ENCODE measurements around the gene PDZD4. TPM values are rescaled to one million over a fixed set of nuclear protein-coding genes. Genes with fewer than 3 reads are reported as not detected.

Gene PDZD4
- total and polyA plus RNA-seq, 2 experiments from 2014 or later = 30.5 to 230 TPM

GRCh38 chrX:153869473-153870287, 39.3 kb upstream of the PDZD4 start:
- ATAC-seq (no peak), DNase-seq (ENCODE audit: low spot score) (no peak)
- no peaks in the 10 kb centered on the region for H4K20me1 ChIP-seq (replicated peaks; ENCODE audit: insufficient read depth)
- no peaks in the 10 kb centered on the region for H3F3A ChIP-seq (replicated peaks; ENCODE audit: low read depth)
- no peaks in the 10 kb centered on the region for H3K9me2 ChIP-seq (ENCODE audit: insufficient read depth)
- H3K36me3 ChIP-seq (ENCODE audit: insufficient read depth) = no peaks in the 10 kb centered on the region
- H3K4me3 ChIP-seq = no peak overlapping the region
- no peak overlapping the region for H2AFZ ChIP-seq
- H3K27me3 ChIP-seq (ENCODE audit: insufficient read depth) = no peaks in the 10 kb centered on the region
- H3K9me3 Mint-ChIP-seq = no peaks in the 10 kb centered on the region
- no peak overlapping the region for H3K27ac ChIP-seq (ENCODE audit: low read depth)
- H3K4me3 Mint-ChIP-seq = no peak overlapping the region
- peaks cover 29% of the 10 kb centered on the region for H3K4me1 Mint-ChIP-seq
- no peak overlapping the region for H3K4me2 ChIP-seq
- TF ChIP-seq ZNF462 (CRISPR knock-in tag; IDR thresholded peaks at IDR 0.05) (no peak), ZNF114 (CRISPR knock-in tag; IDR thresholded peaks at IDR 0.05) (no peak), CREB1 (CRISPR knock-in tag; IDR thresholded peaks at IDR 0.05; ENCODE audit: low read depth) (no peak), POLR2AphosphoS5 (IDR thresholded peaks at IDR 0.05; ENCODE audit: low read depth) (no peak), EZH2phosphoT487 (IDR thresholded peaks at IDR 0.05; ENCODE audit: unreplicated experiment) (no peak)
- peaks cover 25% of the 10 kb centered on the region for H3K36me3 Mint-ChIP-seq (ENCODE audit: low read depth)
- H3K27me3 Mint-ChIP-seq (ENCODE audit: insufficient read depth, low read depth, poor library complexity) = peaks cover 3% of the 10 kb centered on the region
- no peak overlapping the region for H3K27ac Mint-ChIP-seq
- no peaks in the 10 kb centered on the region for H3K79me2 ChIP-seq (replicated peaks; ENCODE audit: insufficient read depth)
- no peaks in the 10 kb centered on the region; the same call in 1 of the 2 replicates for H3K4me1 ChIP-seq (ENCODE audit: insufficient read depth)

Measured in GM23338 (cell line).